ENCODE data around the gene ATP6V1G2. TPM values are rescaled to one million over a fixed set of nuclear protein-coding genes. Genes with fewer than 3 reads are reported as not detected.

The ATP6V1G2 gene
- total RNA-seq, 2 experiments from 2014 or later, result 1.0 to 3.8 TPM

DNA sequence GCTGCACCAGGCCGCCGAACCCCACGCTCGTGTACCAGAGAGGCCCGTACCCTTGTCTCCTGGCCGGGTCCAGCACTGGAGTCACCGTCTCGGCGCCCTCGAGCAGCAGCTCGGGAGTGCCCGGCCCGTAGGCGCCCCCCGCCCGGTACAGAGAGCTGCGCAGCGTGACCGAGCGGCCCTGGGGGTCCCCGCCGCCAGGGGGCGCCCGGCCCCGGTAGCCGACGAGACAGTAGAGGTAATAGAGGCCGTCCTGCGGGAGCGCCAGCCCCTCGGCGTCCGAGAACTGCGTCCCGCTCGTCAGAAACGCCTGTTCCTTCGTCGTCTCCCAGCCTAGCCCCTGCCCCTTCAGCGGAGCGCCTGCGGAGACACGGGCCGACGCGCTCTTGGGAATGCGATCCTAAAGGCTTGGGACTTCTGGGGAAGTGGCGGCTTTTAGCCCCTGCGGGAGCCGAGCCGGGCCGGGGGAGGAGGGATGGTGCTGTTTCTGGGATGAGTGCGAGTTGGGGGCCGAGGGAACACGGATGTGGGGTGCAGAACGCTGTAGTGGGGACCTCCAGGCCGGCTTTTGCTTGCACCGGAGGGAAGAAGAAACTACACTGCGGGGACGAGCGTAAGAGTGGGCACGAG is 34.5 kb upstream of the ATP6V1G2 start:
- CTCF ChIA-PET, result interaction anchor here (0.7 to 26.0 kb wide), 9 partner anchors 11 to 158 kb away, joined by 3 to 952 read pairs (median 19); partner anchors contain the start of genes ATP6V1G2, DDX39B, LST1 and LTA
- H3K36me3 Mint-ChIP-seq, result peaks cover 59% of the 10 kb centered on the region
- ATAC-seq (peak; percentile 71), DNase-seq (peak; percentile 92)
- peak overlapping the region; percentile 94 for H3K27ac Mint-ChIP-seq
- peak overlapping the region; percentile 86 for H3K4me3 Mint-ChIP-seq
- no peaks in the 10 kb centered on the region for H3K9me3 Mint-ChIP-seq (ENCODE audit: low read depth)
- peaks cover 70% of the 10 kb centered on the region for H3K4me1 Mint-ChIP-seq
- H3K27me3 Mint-ChIP-seq, result no peaks in the 10 kb centered on the region

DNA sequence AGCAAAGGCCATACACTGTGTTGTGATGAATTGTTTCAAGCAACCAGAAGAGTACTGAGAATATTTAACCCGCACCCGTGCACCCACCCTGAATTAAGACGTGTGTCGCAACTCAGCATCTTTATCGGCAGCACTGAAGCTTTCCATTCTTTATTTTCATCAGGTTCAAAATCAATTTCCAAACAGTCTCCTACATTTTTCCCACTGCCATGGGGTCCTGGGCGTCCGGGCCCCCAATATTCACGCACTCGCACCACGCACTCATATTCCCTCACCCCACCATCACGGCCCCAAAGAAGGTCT is 34.0 kb upstream of the ATP6V1G2 start:
- Mint-ChIP-seq H3K27ac (peak overlapping the region; percentile 94), H3K9me3 (ENCODE audit: low read depth) (no peaks in the 10 kb centered on the region), H3K27me3 (no peaks in the 10 kb centered on the region), H3K4me3 (peak overlapping the region; percentile 86), H3K4me1 (peaks cover 70% of the 10 kb centered on the region), H3K36me3 (peaks cover 65% of the 10 kb centered on the region)
- CTCF ChIA-PET, result interaction anchor here (1.2 to 26.0 kb wide), 8 partner anchors 11 to 158 kb away, joined by 3 to 952 read pairs (median 56); partner anchors contain the start of genes ATP6V1G2, DDX39B, LST1 and LTA
- ATAC-seq (no peak), DNase-seq (no peak)

DNA sequence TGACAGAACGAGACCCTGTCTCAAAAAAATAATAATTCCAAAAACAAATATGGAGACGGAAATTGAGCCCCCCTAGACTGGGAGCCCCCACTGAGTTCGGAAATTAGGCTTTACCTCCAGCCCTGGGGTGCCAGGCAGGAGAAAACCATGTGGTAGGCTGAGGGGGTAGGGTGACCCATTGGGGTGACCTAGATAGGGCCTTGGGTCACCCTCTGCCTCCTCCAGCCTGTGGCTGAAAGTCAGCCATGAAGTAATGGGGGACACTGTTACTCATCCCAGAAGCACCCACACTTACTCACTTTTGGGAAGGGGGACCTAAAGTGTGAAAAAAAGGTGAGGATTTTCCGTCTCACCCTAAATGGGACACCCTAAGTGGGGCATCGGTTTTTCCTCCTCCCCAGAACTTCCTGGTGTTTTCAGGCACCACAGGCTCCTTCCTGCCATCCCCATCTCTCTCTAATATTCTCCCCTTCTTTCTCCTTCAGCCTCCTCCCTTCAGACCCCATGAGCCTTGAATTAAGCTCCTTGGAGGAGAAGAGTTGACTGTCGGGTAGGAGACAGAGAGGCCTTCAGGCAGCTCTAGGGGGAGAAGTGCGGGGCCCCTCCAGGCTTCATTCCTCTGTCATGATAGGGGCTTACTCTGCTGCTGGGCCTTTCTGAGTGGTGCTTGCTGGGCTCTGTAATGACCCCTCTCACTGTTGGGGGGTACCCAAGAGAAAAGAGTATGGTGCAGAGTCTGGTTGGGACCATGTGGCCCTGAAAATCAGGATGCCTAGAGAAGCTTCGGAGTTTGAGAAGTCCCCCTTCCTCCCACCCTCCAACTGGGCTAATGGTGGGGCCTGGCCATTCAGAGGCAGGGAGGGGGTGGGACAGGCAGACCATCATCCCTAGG is 33.4 kb upstream of the ATP6V1G2 start:
- no peak for ATAC-seq
- Mint-ChIP-seq H3K9me3 (ENCODE audit: low read depth) (no peaks in the 10 kb centered on the region), H3K36me3 (peaks cover 66% of the 10 kb centered on the region), H3K4me3 (peak overlapping the region; percentile 86), H3K27me3 (no peaks in the 10 kb centered on the region), H3K4me1 (peaks cover 70% of the 10 kb centered on the region), H3K27ac (peak overlapping the region; percentile 94)
- CTCF ChIA-PET, result interaction anchor here (1.2 to 26.0 kb wide), 8 partner anchors 10 to 159 kb away, joined by 3 to 952 read pairs (median 56); partner anchors contain the start of genes ATP6V1G2, DDX39B, LST1 and LTA
- no peak for DNase-seq

DNA sequence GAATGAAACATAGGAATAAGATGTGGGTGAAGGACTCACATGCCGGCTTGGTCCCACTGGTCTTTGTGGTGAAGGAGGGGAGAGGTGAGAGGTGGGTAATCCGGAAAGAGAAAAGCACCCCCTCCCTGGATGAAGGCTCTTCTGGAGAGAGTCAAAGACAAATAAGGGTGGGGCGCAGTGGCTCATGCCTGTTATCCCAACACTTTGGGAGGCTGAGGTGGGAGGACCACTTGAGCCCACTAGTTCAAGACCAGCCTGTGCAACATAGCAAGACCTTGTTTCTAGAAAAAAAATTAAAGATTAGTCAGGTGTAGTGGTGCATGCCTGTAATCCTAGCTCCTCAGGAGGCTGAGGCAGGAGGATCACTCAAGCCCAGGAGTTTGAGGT is 32.7 kb upstream of the ATP6V1G2 start:
- Mint-ChIP-seq H3K4me3 (peak overlapping the region; percentile 86), H3K9me3 (ENCODE audit: low read depth) (no peaks in the 10 kb centered on the region), H3K36me3 (peaks cover 66% of the 10 kb centered on the region), H3K4me1 (peaks cover 70% of the 10 kb centered on the region), H3K27ac (peak overlapping the region; percentile 65), H3K27me3 (no peaks in the 10 kb centered on the region)
- CTCF ChIA-PET, result interaction anchor here (1.9 to 26.0 kb wide), 5 partner anchors 9 to 43 kb away, joined by 6 to 952 read pairs (median 189); partner anchors contain the start of genes ATP6V1G2, DDX39B, LST1 and LTA
- no peak for ATAC-seq
- no peak for DNase-seq

DNA sequence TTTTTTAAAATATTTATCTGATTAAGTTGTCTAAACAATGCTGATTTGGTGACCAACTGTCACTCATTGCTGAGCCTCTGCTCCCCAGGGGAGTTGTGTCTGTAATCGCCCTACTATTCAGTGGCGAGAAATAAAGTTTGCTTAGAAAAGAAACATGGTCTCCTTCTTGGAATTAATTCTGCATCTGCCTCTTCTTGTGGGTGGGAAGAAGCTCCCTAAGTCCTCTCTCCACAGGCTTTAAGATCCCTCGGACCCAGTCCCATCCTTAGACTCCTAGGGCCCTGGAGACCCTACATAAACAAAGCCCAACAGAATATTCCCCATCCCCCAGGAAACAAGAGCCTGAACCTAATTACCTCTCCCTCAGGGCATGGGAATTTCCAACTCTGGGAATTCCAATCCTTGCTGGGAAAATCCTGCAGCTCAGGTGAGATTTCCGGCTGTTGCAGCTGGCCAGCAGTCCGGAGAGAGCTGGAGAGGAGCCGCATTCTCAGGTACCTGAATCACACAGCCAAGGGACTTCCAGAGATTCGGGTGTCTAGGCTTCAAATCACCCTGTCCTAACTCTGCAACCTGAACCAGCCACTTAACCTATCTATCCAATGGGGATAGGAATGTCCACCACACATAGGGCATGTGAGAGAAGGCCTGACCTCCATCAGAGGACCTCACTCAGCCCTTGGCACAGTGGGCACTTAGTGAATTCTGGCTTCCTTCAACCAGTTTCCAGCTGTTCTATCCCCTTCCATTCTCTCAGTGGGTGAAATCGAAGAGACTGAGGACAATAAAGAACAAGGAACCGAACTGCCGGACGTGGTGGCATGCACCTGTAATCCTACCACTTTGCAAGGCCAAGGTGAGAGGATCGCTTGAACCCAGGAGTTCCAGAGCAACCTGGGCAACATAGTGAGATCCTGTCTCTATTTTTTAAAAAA is 32.0 kb upstream of the ATP6V1G2 start:
- CTCF ChIA-PET, result interaction anchor here (1.3 to 26.0 kb wide), 6 partner anchors 9 to 252 kb away, joined by 3 to 952 read pairs (median 146); partner anchors contain the start of genes ATP6V1G2, DDX39B, LST1 and LTA
- Mint-ChIP-seq H3K4me3 (peak overlapping the region; percentile 86), H3K27ac (peak overlapping the region; percentile 65), H3K27me3 (no peaks in the 10 kb centered on the region), H3K36me3 (peaks cover 63% of the 10 kb centered on the region), H3K9me3 (ENCODE audit: low read depth) (no peaks in the 10 kb centered on the region), H3K4me1 (peaks cover 71% of the 10 kb centered on the region)
- ATAC-seq (no peak), DNase-seq (no peak)

DNA sequence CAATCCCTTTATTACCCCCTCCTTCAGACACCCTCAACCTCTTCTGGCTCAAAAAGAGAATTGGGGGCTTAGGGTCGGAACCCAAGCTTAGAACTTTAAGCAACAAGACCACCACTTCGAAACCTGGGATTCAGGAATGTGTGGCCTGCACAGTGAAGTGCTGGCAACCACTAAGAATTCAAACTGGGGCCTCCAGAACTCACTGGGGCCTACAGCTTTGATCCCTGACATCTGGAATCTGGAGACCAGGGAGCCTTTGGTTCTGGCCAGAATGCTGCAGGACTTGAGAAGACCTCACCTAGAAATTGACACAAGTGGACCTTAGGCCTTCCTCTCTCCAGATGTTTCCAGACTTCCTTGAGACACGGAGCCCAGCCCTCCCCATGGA is 31.2 kb upstream of the ATP6V1G2 start:
- peak overlapping the region; percentile 92 for H3K27ac Mint-ChIP-seq
- no peaks in the 10 kb centered on the region for H3K9me3 Mint-ChIP-seq (ENCODE audit: low read depth)
- CTCF ChIA-PET, result interaction anchor here (1.3 to 17.5 kb wide), 7 partner anchors 8 to 253 kb away, joined by 3 to 931 read pairs (median 93); partner anchors contain the start of genes ATP6V1G2, LST1, LTA and LTB
- H3K36me3 Mint-ChIP-seq, result peaks cover 59% of the 10 kb centered on the region
- H3K27me3 Mint-ChIP-seq, result no peaks in the 10 kb centered on the region
- ATAC-seq, result no peak
- peak overlapping the region; percentile 99 for H3K4me3 Mint-ChIP-seq
- no peak for DNase-seq
- H3K4me1 Mint-ChIP-seq, result peaks cover 73% of the 10 kb centered on the region

DNA sequence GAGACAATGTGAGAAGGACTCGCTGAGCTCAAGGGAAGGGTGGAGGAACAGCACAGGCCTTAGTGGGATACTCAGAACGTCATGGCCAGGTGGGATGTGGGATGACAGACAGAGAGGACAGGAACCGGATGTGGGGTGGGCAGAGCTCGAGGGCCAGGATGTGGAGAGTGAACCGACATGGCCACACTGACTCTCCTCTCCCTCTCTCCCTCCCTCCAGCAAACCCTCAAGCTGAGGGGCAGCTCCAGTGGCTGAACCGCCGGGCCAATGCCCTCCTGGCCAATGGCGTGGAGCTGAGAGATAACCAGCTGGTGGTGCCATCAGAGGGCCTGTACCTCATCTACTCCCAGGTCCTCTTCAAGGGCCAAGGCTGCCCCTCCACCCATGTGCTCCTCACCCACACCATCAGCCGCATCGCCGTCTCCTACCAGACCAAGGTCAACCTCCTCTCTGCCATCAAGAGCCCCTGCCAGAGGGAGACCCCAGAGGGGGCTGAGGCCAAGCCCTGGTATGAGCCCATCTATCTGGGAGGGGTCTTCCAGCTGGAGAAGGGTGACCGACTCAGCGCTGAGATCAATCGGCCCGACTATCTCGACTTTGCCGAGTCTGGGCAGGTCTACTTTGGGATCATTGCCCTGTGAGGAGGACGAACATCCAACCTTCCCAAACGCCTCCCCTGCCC is 30.6 kb upstream of the ATP6V1G2 start:
- peak overlapping the region; percentile 92 for H3K27ac Mint-ChIP-seq
- H3K4me1 Mint-ChIP-seq, result peaks cover 74% of the 10 kb centered on the region
- no peaks in the 10 kb centered on the region for H3K9me3 Mint-ChIP-seq (ENCODE audit: low read depth)
- H3K27me3 Mint-ChIP-seq, result no peaks in the 10 kb centered on the region
- peaks cover 56% of the 10 kb centered on the region for H3K36me3 Mint-ChIP-seq
- DNase-seq (peak; percentile 90), ATAC-seq (peak; percentile 3)
- CTCF ChIA-PET, result interaction anchor here (1.1 to 17.5 kb wide), 10 partner anchors 7 to 253 kb away, joined by 3 to 931 read pairs (median 4); partner anchors contain the start of genes ATP6V1G2, DDX39B, LST1 and LTA
- peak overlapping the region; percentile 99 for H3K4me3 Mint-ChIP-seq

DNA sequence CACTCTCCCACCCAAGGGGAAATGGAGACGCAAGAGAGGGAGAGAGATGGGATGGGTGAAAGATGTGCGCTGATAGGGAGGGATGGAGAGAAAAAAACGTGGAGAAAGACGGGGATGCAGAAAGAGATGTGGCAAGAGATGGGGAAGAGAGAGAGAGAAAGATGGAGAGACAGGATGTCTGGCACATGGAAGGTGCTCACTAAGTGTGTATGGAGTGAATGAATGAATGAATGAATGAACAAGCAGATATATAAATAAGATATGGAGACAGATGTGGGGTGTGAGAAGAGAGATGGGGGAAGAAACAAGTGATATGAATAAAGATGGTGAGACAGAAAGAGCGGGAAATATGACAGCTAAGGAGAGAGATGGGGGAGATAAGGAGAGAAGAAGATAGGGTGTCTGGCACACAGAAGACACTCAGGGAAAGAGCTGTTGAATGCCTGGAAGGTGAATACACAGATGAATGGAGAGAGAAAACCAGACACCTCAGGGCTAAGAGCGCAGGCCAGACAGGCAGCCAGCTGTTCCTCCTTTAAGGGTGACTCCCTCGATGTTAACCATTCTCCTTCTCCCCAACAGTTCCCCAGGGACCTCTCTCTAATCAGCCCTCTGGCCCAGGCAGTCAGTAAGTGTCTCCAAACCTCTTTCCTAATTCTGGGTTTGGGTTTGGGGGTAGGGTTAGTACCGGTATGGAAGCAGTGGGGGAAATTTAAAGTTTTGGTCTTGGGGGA is 29.7 kb upstream of the ATP6V1G2 start:
- CTCF ChIA-PET, result interaction anchor here (0.6 to 17.5 kb wide), 12 partner anchors 8 to 81 kb away, joined by 3 to 931 read pairs (median 4); partner anchors contain the start of genes ATP6V1G2, DDX39B, LST1 and LTB
- ATAC-seq, result no peak
- no peak for DNase-seq
- peak overlapping the region; percentile 92 for H3K27ac Mint-ChIP-seq
- no peaks in the 10 kb centered on the region for H3K9me3 Mint-ChIP-seq (ENCODE audit: low read depth)
- H3K4me1 Mint-ChIP-seq, result peaks cover 83% of the 10 kb centered on the region
- H3K36me3 Mint-ChIP-seq, result peaks cover 47% of the 10 kb centered on the region
- H3K27me3 Mint-ChIP-seq, result no peaks in the 10 kb centered on the region
- peak overlapping the region; percentile 99 for H3K4me3 Mint-ChIP-seq

DNA sequence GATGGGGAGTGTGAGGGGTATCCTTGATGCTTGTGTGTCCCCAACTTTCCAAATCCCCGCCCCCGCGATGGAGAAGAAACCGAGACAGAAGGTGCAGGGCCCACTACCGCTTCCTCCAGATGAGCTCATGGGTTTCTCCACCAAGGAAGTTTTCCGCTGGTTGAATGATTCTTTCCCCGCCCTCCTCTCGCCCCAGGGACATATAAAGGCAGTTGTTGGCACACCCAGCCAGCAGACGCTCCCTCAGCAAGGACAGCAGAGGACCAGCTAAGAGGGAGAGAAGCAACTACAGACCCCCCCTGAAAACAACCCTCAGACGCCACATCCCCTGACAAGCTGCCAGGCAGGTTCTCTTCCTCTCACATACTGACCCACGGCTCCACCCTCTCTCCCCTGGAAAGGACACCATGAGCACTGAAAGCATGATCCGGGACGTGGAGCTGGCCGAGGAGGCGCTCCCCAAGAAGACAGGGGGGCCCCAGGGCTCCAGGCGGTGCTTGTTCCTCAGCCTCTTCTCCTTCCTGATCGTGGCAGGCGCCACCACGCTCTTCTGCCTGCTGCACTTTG is 29.0 kb upstream of the ATP6V1G2 start, which contains the start of gene TNF:
Gene TNF, plus strand, starts transcription at position 231 of the 567 bp plus-strand sequence. Its CDS starts 177 bp downstream, at position 408.
- DNase-seq (peak; percentile 88), ATAC-seq (peak; percentile 32)
- peaks cover 87% of the 10 kb centered on the region for H3K4me1 Mint-ChIP-seq
- peaks cover 41% of the 10 kb centered on the region for H3K36me3 Mint-ChIP-seq
- no peaks in the 10 kb centered on the region for H3K9me3 Mint-ChIP-seq (ENCODE audit: low read depth)
- peak within 1 kb of the TSS; percentile 99 for H3K4me3 Mint-ChIP-seq
- H3K27ac Mint-ChIP-seq, result peak within 1 kb of the TSS; percentile 92
- CTCF ChIA-PET, result interaction anchor here (0.7 to 17.5 kb wide), 8 partner anchors 14 to 81 kb away, joined by 3 to 931 read pairs (median 5); partner anchors contain the start of genes ATP6V1G2, DDX39B, LST1 and LTB
- no peaks in the 10 kb centered on the region for H3K27me3 Mint-ChIP-seq

DNA sequence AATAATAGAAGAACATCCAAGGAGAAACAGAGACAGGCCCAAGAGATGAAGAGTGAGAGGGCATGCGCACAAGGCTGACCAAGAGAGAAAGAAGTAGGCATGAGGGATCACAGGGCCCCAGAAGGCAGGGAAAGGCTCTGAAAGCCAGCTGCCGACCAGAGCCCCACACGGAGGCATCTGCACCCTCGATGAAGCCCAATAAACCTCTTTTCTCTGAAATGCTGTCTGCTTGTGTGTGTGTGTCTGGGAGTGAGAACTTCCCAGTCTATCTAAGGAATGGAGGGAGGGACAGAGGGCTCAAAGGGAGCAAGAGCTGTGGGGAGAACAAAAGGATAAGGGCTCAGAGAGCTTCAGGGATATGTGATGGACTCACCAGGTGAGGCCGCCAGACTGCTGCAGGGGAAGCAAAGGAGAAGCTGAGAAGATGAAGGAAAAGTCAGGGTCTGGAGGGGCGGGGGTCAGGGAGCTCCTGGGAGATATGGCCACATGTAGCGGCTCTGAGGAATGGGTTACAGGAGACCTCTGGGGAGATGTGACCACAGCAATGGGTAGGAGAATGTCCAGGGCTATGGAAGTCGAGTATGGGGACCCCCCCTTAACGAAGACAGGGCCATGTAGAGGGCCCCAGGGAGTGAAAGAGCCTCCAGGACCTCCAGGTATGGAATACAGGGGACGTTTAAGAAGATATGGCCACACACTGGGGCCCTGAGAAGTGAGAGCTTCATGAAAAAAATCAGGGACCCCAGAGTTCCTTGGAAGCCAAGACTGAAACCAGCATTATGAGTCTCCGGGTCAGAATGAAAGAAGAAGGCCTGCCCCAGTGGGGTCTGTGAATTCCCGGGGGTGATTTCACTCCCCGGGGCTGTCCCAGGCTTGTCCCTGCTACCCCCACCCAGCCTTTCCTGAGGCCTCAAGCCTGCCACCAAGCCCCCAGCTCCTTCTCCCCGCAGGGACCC is 28.0 kb upstream of the ATP6V1G2 start:
- peaks cover 9% of the 10 kb centered on the region for H3K27me3 Mint-ChIP-seq
- CTCF ChIA-PET, result interaction anchor here (0.7 to 17.5 kb wide), 7 partner anchors 13 to 80 kb away, joined by 3 to 931 read pairs (median 4); partner anchors contain the start of genes ATP6V1G2, LST1, LTB and NCR3
- H3K4me3 Mint-ChIP-seq, result peak overlapping the region; percentile 99
- no peak for ATAC-seq
- H3K9me3 Mint-ChIP-seq (ENCODE audit: low read depth), result no peaks in the 10 kb centered on the region
- H3K27ac Mint-ChIP-seq, result peak overlapping the region; percentile 92
- no peak for DNase-seq
- H3K36me3 Mint-ChIP-seq, result peaks cover 33% of the 10 kb centered on the region
- peaks cover 88% of the 10 kb centered on the region for H3K4me1 Mint-ChIP-seq

Data from activated CD8-positive, alpha-beta memory T cell treated with anti-CD3 and anti-CD28 coated beads, Interleukin-2, amount 10 ng/mL, durations not matched to agents 7 days and 5 days (primary cell).